RWPE1 (cell line): ENCODE measurements around the gene PKHD1.

ENCODE experiments used
- CTCF ChIA-PET: fragments of 350-600 bp; sonication (Branson Sonifier 250); formaldehyde crosslinking; extraction: SDS; loops from one replicate; lab custom pipeline; 2021; lab: Yijun Ruan, JAX
- POLR2A ChIA-PET: fragments of 400-600 bp; formaldehyde crosslinking; extraction: SDS; loops from one replicate; lab custom pipeline; 2020; ENCODE audit warnings: antibody characterized with exemption; ENCODE audit not compliant: low non-redundant PET; lab: Yijun Ruan, JAX
- DNase-seq: peaks from one replicate; pipeline ENCODE4 v3.0.0; 2012; ENCODE audit warnings: low spot score
- H3K27ac ChIP-seq: fragments of 450-650 bp; 2 replicates; pipeline ENCODE4 v1.5.1; 2017
- CTCF ChIP-seq: fragments of 450-650 bp; conservative IDR thresholded peaks from 2 replicates; pipeline ENCODE4 v1.5.1; 2017; ENCODE audit warnings: low read depth, mild to moderate bottlenecking

Gene PKHD1

GRCh38 chr6:51644426-51644825 lies 443.0 kb downstream of the PKHD1 start:
- POLR2A ChIA-PET: no interaction called here
- no peak for TF ChIP-seq CTCF
- peak; percentile 53 for DNase-seq
- no peak overlapping the region for H3K27ac ChIP-seq
- CTCF ChIA-PET: interaction anchor here (0.8 kb wide), 1 partner anchor 66 kb away, joined by 3 read pairs; no protein-coding TSS in a partner anchor

GRCh38 chr6:51640021-51640420 lies 447.4 kb downstream of the PKHD1 start:
- H3K27ac ChIP-seq: no peak overlapping the region
- no peak for DNase-seq
- TF ChIP-seq CTCF: no peak
- CTCF ChIA-PET: no interaction called here
- POLR2A ChIA-PET: no interaction called here

GRCh38 chr6:51633424-51633823 lies 454.0 kb downstream of the PKHD1 start:
- TF ChIP-seq CTCF: no peak
- POLR2A ChIA-PET: no interaction called here
- no peak for DNase-seq
- no peak overlapping the region for H3K27ac ChIP-seq
- CTCF ChIA-PET: interaction anchor here (0.5 kb wide), 1 partner anchor 1173 kb away, joined by 4 read pairs; no protein-coding TSS in a partner anchor

- ChIA-PET CTCF (interaction anchor here (0.9 kb wide), 1 partner anchor 11 kb away, joined by 3 read pairs; no protein-coding TSS in a partner anchor), POLR2A (no interaction called here)
- H3K27ac ChIP-seq: no peak overlapping the region
- TF ChIP-seq CTCF: no peak
- DNase-seq: no peak
Observed at GRCh38 chr6:51630011-51630410, 457.4 kb downstream of the PKHD1 start.

GRCh38 chr6:51626391-51626790 lies 461.0 kb downstream of the PKHD1 start:
- H3K27ac ChIP-seq: no peak overlapping the region
- ChIA-PET CTCF (interaction anchor here (0.5 to 0.7 kb wide), 2 partner anchors 8 to 17 kb away, joined by 3 read pairs; no protein-coding TSS in a partner anchor), POLR2A (no interaction called here)
- no peak for TF ChIP-seq CTCF
- no peak for DNase-seq

- H3K27ac ChIP-seq: no peak overlapping the region
- CTCF ChIA-PET: no interaction called here
- no peak for TF ChIP-seq CTCF
- DNase-seq: no peak
- POLR2A ChIA-PET: no interaction called here
Observed at GRCh38 chr6:51625566-51625965, 461.8 kb downstream of the PKHD1 start.

GRCh38 chr6:51620971-51621370 lies 466.4 kb downstream of the PKHD1 start:
- H3K27ac ChIP-seq: no peak overlapping the region
- POLR2A ChIA-PET: no interaction called here
- no peak for DNase-seq
- no peak for TF ChIP-seq CTCF
- CTCF ChIA-PET: no interaction called here
